Stimulated activated CD4-positive, alpha-beta T cell treated with anti-CD3 and anti-CD28 coated beads, Interleukin-4, amount 100 ng/mL, for 1 hour (primary cell): ENCODE results near the gene NFIC.
"Not testable (repeated sequence)": the region's sequence is repeated elsewhere in the genome, so short reads cannot be mapped to it uniquely, and the experiment has no call there.

Experiments
- DNase-seq: peaks from one replicate; pipeline ENCODE4 v3.0.0-alpha.2; 2020

The NFIC gene

DNA sequence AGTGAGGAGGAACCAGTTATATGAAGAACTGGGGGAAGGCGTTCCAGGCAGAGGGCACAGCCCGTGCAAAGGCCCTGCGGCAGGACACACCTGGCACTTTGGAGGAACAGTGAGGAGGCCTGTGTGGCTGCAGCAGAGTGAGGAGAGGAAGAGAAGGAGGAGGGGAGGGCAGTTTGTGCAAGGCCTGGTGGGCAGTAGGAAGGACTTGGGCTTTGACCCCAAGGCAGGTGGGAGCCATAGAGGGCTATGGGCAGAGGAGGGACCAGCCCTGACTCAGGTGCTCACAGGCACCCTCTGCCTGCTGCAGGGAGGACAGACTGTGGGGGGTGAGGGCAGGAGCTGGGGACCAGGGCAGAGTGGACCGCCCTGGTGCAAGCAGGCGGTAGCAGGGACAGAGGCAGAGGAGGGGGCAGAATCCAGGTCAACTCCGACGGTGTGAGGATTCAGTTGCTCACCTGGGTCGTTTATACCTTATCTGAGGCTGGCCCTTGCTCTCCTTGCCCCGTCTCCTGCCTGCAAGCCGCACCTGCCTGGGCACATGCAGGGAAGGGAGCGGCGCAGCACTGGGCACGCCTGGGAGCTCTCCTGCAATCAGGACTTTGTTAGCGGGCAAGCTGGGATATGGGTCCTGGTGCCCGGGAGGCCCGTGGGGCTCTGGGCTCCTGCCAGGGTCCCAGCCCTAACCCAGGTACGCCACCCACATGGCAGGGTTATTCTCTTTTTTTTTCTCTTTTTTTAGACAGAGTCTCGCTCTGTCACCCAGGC, 34.8 kb downstream of the NFIC start:
- no peak for DNase-seq

DNA sequence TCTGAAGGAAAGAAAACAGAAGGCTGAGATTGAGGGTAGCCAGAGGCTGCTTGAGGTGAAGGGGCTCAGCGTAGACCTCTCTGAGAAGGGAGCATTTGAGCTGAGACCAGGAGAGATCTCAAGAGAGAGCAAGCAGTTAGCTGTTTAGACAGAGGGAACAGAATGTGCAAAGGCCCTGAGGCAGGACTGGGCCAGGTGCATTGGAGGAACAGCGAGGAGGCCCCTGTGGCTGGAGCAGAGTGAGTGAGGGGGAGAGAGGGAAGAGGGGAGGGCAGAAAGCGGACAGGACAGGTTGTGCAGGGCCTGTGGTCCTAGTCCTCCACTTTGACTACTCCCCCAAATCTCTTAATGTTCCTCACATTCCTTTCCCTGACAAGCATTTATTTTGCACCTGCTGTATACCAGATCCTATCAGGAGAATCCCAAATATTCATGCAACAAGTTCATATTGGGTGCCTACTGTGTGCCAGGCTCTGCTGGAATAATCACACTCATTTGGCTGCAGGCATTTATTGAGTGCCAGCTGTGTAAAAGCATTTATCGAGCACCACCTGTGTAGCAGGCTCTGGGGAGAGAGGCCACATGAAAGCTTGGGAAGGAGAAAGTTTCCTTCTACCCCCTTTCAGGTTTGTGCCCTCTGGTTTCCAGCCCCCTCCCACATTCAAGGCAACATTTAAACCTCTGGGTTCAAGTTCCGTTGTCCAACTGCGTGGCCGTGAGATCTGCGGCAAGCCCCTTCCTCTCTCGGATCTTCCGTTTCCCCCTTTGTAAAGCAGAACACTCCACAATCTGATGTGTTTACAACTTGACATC, 36.5 kb downstream of the NFIC start:
- no peak for DNase-seq

DNA sequence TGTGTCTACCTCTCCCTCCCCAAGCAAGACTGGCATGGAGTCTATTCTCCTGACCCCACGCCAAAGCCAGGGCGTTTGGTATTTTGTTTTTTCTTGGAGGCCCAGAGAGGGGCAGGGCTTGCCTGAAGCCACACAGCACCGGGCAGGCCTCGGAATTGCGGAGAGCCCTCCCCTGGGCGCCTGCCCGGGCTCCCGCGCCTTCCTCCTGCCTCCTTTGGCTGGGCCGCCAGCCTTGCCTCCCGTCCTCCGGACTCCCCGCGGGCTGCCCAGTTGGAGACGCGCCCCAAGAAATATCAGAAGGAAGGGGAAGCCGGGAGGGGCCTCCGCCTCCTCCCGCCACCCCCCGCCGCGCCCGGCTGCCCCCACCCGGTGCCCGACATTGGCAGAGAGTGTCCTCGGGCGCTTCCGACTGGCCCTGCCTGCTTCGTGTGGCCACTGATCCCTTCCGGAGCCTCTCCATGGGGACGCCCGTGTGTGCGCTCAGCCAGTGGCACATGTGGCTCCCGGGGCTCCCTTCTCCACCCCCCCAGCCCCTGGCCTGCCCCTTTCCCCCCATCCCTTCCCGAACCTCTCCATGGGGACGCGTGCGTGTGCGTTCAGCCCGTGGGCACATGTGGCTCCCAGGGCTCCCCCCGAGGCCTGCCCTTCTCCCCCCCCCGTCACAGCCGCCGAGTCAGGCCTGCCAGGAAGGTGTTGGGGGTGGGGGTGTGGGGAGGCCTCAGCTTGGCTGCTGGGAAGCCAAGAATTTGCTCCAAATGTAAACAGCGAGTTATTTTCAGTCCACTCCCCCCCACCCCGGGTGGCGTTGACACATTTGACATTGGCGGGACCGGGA, 37.3 kb downstream of the NFIC start:
- DNase-seq: no peak

DNA sequence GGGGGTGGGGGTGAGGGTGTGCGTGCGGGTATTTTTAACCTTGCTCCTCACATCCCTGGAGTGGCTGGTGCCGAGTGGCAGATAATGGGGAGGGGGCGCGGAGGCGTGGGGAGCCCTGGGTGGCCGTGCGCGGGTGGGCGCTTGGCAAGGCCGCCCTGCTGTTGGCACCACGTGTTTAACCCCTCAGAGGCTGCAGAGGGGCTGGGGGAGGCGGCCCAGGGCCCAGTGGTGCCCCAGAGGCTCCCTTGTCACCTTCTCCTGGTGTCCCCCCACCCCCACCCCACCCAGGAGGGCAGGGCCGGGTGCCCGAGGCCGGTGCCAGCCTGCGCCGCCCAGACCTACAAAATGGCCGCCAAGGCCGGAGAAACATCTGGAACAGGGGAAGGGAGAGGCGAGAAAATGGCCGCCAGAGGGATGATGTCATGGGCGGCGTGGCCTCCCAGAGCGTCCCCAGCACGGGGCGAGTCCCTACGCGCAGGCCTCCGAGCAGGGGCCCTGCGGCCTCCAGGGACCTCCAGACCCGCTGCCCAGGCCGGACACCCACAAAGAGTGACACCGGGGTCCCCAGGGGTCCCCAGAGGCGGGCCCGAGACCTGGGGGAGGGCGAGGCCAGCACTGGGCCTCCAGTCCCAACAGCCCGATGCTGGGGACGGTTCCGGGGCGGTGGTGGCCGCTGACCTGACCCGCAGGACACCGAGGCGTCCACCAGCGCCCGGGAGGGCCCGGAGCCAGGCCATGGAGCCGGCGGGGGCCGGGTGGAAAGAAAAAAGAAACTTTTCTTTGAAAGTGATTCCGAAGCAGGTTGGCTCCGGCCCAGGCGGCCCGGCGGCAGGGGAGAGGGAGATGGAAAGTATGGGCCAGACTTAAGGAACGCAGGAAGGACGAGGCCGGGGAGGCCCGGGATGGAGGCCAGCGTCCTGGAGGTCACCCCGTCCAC, 38.2 kb downstream of the NFIC start:
- no peak for DNase-seq

DNA sequence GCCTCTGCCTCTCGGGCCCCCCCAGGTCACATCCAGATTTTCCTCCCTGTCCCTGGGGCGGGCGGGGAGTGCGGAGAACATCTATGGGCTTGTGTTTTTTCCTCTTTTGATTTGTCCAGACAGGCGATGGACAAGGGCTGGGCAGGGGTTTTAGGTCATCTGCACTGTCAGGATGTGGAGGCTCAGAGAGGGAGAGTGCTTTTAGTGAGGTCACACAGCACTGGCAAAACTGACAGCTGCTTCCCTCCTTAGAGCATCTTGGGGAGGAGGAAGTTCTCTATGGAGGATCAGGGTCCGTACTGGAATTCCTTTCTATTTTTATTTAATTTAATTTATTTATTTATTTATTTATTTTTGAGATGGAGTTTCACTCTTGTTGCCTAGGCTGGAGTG, 38.9 kb downstream of the NFIC start:
- no peak for DNase-seq

DNA sequence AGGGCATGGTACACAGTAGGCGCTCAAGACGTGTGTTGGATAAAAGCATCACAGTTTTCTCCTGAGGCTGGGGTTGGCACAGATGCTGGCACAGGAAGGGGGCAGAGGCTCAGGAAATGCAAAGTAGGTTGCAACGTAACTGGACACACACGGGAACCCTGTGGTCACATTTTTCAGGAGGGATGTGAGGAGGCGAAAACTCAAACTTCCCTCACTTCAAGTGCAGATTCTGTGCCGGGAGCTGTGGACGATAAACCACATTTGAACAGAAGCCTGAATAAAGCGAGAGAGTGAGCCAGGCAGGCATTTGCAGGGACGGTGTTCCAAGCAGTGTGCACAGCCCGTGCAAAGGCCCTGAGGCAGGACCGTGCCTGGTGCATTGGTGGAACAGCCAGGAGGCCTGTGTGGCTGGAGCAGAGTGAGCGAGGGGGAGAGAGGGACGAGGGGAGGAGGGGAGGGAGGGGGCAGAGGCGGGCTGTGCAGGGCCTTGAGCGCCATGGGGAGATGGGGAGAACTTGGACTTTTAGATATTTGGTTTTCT, 40.3 kb downstream of the NFIC start:
- no peak for DNase-seq

DNA sequence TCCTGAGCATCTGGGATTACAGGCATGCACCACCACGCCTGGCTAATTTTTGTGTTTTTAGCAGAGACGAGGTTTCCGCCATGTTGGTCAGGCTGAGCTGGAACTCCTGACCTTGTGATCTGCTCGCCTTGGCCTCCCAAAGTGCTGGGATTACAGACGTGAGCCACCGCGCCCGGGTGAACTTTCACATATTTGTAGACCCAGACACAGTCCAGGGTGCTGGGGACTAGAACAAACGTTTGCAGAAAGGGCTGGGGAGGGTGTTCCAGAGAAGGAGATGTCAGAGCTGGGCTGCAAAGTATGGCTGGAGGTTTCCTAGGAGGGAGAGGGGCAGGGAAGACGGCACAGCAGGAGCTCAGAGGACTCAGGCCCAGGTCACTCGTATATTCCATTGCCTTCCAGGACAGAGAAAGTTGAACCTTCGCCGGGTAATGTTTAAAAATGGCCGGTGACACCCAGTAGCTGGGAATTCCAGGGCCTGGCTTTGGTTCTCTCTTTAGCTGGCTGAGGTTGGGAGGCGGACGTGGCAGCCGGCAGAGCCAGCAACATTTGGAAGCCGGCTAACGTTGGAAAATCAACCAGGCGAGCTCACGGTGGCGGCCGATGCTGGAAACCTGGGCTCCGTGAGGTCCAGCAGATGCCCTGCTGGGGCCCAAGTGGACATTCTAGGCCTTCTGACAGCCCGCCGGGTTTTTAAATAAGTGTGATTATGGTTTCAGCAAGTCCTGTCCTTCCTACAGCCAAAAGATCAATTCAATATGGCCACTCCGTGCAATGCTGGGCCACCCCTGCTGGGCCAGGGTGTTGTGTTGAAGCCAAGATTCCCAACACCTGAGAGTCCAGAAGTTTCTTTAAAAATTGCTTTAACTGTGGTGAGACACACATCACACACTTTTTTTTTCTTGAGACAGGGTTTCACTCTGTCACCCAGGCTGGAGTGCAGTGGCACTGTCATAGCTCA, 41.5 kb downstream of the NFIC start:
- DNase-seq: no peak

DNA sequence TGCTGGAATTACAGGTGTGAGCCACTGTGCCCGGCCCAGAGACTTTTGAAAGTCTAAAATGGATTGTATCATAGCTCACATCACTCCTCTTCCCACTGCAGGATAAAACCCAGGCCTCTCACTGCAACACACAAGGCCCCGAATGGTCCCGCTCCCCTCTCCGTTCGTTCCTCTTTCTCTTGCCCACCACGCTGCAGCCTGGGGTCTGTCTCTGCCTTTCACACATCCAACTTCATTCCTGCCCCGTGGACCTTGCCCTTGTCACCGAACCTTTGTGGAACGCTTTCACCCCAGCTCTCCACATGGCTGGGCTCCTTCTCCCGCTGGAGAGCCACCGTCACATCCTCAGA, 42.6 kb downstream of the NFIC start:
- DNase-seq: no peak

DNA sequence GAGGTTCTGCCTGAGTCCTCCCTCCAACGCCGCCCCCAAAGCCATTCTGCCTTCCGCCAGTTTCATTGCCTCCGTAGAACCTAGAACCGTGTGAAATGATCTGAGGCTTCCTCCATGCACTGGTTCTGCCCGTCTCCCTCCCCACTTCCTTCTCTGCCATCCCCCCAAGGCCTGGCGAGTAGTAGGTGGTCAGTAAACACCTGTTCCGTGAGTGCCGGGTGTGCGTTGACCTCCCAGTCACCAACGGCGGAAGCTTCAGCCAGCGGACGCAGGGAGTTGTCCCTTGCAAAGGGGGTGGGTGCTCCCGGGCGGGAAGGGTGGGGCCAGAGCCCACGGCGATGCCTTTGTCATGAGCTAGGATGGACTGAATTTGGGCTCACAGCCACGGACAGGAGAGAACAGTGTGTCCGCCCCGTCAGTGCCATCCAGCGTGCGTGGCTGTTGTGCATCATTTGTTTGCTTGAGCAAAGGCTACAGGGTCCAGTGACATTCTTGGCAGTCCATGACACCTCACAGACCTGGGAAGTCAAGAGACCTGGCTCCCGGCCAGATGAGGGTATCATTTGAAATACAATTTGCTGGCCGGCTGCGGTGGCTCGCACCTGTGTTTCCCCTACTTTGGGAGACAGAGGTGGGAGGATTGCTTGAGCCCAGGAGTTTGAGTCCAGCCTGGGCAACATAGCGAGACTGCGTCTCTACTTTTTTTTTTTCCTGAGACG, 43.1 kb downstream of the NFIC start:
- DNase-seq: no peak

DNA sequence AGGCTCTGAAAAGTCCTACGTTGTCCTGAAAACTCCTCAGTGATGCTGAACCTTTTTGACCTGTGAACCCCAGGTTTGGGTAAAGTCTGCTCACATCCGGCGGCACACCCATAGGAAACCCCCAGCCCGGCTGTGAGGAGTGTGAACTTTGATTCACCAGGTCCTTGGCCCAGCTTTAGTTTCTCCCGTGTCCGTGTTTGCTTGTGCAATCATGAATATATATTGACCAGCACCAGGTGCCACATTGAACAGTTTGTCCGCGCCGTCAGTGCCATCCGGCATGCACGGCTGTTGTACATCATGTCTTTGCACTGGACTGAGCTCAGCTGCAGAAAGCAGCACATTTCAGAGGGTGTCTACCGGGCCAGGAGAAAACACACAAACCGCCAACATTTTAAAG, 45.3 kb downstream of the NFIC start:
- DNase-seq: no peak

DNA sequence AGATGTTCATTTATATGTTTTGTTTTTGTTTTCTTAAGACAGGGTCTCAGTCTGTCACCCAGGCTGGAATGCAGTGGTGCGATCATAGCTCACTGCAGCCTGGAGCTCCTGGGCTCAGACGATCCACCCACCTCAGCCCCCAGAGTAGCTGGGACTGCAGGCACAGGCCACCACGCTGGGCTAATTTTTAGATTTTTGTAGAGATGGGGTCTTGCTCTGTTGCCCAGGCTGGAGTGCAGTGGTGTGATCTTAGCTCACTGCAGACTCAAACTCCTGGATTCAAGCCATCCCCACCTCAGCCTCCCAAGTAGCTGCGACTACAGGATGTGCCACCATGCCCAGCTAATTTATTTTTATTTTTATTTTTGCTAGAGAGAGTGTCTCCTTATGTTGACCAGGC, 45.7 kb downstream of the NFIC start:
- DNase-seq: no peak

DNA sequence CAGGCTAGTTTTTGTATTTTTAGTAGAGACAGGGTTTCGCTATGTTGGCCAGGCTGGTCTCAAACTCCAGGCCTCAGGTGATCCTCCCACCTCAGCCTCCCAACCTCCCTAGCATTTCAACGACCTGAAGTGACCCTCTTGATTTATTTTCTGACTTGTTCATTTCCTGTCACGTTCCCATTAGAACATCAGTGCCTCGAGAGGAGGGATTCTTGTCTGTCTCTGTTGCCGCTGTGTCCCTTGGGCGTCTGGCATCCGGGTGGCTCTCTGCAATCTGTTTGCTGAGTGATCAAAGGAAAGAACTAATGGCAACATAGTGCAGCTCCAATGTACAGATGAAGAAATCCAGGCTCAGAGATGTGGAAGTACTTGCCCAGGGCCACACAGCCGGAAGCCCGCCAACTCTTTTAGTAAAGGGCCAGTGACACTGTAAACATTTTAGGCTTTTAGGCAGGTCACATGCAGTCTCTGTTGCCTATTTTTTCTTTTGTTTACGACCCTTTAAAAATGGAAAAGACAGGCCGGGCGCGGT, 47.5 kb downstream of the NFIC start:
- DNase-seq: no peak

DNA sequence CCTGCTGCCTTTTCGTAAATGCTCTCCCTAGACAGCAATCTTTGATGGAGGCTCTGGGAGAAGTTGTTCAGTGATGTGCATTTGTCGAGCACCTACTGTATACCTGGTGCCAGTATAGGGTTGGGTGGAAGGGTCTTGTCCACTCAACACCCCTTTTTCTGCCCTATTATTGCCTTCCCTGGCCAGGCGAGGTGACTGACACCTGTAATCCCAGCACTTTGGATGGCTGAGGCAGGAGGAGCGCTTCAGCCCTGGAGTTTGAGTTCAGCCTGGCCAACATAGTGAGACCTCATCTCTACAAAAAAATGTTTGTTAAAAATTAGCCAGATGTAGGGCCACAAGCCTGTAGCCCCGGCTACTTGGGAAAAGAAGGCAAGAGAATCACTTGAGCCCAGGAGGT, 49.3 kb downstream of the NFIC start:
- no peak for DNase-seq

DNA sequence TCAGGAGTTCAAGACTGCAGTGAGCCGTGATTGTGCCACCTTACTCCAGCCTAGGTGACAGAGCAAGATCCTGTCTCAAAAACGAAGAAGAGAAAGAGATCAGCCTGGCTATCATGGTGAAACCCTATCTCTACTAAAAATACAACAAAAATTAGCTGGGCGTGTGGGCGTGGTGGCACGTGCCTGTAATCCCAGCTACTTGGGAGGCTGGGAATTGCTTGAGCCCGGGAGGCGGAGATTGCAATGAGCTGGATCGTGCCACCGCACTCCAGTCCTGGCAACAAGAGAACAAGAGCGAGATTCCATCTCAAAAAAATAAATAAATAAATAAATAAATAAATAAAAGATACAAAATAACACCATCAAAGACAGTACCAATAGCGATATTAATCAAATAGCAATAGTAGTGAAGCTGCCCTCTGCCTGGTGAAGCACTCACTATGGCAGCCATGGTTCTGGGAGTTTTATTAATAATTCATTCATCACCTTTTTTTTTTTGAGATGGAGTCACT, 53.9 kb downstream of the NFIC start:
- DNase-seq: no peak

DNA sequence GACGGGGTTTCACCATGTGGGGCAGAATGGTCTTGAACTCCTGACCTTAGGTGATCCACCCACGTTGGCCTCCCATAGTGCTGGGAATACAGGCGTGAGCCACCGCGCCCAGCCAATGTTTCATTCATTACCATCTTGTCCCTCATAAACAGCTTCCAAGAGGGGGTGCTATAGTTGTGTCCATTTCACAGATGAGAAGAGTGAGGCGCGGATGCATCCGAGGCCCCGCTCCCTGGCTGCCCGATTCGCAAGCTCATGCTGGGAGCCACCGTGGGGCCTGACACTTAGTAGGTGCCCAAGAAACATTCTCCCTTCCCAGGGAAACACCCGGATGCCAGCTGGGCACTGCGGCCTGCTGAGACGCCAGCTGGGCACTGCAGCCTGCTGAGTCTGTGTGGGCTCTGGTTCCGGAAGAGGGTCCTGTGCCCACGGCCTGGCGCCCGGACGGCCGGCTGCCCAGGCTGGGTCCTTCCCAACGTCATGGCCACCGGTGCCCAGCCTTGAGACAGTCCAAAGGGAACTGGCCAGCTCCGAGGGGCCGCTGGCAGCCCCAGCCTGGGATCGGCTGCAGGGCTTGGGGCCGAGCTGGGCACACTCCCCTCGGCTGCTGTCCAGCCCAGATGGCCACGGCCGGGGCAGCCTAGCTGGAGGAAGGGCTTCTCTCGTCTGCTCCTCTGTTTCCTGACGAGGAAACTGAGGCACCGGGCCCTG, 54.7 kb downstream of the NFIC start:
- no peak for DNase-seq

DNA sequence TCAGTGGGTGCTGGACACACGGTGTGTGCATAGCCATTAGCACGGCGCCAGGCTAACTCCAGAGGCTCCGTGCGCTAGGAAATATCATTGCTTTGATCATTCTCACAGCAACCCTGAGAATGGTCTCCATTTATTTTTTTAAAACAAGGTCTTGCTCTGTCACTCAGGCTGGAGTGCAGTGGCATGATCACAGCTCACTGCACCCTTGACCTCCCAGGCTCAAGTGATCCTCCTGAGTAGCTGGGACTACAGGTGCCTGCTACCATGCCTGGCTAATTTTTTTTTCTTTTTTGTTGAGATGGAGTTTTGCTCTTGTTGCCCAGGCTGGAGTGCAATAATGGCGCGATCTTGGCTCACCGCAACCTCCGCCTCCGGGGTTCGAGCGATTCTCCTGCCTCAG, 55.3 kb downstream of the NFIC start:
- DNase-seq: not testable (repeated sequence)

DNA sequence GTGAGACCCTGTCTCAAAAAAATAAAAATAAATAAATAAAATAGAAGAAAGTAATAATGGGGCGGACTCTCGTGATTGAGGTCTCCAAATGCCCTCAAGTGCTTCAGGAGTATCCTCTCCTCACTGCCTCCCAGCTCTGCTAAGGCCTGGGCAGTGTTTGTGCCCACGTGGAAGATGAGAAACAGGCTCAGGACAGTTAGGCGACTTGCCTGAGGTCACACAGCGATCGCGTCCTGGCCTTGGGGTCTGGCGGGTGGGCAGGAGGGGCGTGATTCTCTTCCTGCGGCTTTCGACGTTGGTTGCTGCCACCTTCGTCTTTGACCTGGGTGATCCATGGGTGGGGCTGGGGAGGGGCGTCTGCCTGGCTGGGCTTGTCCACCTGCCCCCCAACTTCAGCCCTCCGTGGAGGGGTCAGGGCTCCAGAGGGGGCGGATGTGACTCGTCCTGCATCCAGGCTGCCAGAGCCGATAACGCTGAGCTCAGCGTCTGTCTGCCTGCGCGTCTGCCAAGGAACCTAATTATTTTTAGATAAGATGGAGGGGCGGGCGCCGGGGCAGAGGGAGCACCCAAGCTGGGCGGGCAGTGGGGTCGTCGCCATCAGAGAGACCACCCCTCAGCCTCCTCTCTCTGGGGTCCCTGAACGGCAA, 56.9 kb downstream of the NFIC start:
- no peak for DNase-seq

DNA sequence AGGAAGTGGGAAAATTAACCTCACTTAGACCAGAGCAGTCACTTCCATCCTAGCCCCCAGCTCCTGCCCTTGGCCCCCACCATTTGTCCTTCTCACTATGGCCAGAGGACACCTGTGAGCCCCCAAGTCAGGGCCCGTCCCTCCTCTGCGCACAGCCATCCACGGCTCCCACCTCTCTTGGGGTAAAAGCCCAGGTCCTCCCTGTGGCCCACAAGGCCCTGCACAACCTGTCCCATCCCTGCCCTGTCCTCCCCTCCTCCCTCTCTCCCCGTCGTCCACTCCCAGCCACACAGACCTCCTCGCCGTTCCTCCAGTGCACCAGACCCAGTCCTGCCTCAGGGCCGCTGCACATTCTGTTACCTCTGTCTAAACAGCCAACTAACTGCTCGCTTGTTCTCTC, 60.0 kb downstream of the NFIC start:
- DNase-seq: no peak

DNA sequence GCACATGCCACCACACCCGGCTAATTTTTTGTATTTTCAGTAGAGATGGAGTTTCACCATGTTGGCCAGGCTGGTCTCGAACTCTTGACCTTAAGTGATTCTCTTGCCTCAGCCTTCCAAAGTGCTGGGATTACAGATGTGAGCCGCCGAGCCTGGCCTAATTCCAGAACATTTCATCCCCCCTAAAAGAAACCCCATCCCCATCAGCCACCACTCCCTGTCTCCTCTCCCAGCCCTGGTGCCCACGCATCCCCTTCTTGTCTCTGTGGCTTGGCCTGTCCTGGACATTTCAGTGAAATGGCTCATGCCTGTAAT, 63.9 kb downstream of the NFIC start:
- not testable (repeated sequence) for DNase-seq
